GM06990 (cell line): ENCODE measurements around the gene IRAK4.

ENCODE experiments used
- DNase-seq: peaks from one replicate; pipeline ENCODE4 v3.0.0-alpha.2; 2011; ENCODE audit not compliant: insufficient read length; ENCODE audit errors: extremely low read depth
- H3K27me3 ChIP-seq: replicated peaks from 2 replicates; pipeline ENCODE4 v1.6.0; 2011; ENCODE audit warnings: low read length; ENCODE audit not compliant: control insufficient read depth, insufficient read depth
- H3K36me3 ChIP-seq: 2 replicates; pipeline ENCODE4 v1.5.1; 2011; ENCODE audit warnings: low read length; ENCODE audit not compliant: control insufficient read depth, insufficient read depth
- H3K4me3 ChIP-seq: replicated peaks from 2 replicates; pipeline ENCODE4 v1.5.1; 2011; ENCODE audit warnings: low read depth, mild to moderate bottlenecking, control low read depth, low read length
- TF ChIP-seq, protein P1 (sequence below): IDR thresholded peaks from 2 replicates; pipeline ENCODE4 v1.5.1; 2011; ENCODE audit warnings: low read length, control low read depth, mild to moderate bottlenecking, inconsistent platforms; ENCODE audit not compliant: insufficient read depth, poor library complexity, severe bottlenecking

The IRAK4 gene

GRCh38 chr12:43728698-43729097 lies 30.1 kb upstream of the IRAK4 start:
- TF ChIP-seq, protein P1, sequence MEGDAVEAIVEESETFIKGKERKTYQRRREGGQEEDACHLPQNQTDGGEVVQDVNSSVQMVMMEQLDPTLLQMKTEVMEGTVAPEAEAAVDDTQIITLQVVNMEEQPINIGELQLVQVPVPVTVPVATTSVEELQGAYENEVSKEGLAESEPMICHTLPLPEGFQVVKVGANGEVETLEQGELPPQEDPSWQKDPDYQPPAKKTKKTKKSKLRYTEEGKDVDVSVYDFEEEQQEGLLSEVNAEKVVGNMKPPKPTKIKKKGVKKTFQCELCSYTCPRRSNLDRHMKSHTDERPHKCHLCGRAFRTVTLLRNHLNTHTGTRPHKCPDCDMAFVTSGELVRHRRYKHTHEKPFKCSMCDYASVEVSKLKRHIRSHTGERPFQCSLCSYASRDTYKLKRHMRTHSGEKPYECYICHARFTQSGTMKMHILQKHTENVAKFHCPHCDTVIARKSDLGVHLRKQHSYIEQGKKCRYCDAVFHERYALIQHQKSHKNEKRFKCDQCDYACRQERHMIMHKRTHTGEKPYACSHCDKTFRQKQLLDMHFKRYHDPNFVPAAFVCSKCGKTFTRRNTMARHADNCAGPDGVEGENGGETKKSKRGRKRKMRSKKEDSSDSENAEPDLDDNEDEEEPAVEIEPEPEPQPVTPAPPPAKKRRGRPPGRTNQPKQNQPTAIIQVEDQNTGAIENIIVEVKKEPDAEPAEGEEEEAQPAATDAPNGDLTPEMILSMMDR = no peak
- Histone ChIP-seq H3K36me3 (no peaks in the 10 kb centered on the region; the same call in 1 of the 2 replicates), H3K27me3 (no peaks in the 10 kb centered on the region), H3K4me3 (no peak overlapping the region)
- no peak for DNase-seq

DNA sequence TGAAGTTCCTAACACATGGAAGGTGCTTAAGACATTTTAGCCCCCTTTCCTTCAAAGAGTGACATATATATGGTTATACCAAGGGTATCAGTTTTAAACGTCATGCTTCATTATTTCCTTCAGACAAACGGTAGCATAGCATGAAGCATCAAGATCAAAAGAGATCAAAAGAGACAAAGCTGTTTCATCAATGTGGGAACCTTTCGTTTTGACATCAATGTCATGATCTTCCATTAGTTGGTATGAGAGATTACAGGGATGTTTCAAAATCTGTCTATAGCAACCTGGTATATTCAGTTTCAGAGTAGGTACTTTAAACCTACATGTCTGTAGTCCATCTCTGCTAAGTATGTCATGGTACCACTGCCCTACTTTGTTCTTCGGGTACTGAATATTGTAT lies 28.5 kb upstream of the IRAK4 start:
- H3K27me3 ChIP-seq = no peaks in the 10 kb centered on the region
- TF ChIP-seq, protein P1 = no peak
- H3K4me3 ChIP-seq = no peak overlapping the region
- H3K36me3 ChIP-seq = no peaks in the 10 kb centered on the region; the same call in 1 of the 2 replicates
- DNase-seq = no peak

- Histone ChIP-seq H3K27me3 (no peaks in the 10 kb centered on the region), H3K36me3 (peaks cover 2% of the 10 kb centered on the region), H3K4me3 (no peak overlapping the region)
- no peak for DNase-seq
- TF ChIP-seq, protein P1 = no peak
Observed at GRCh38 chr12:43733687-43734086, 25.1 kb upstream of the IRAK4 start.

DNA sequence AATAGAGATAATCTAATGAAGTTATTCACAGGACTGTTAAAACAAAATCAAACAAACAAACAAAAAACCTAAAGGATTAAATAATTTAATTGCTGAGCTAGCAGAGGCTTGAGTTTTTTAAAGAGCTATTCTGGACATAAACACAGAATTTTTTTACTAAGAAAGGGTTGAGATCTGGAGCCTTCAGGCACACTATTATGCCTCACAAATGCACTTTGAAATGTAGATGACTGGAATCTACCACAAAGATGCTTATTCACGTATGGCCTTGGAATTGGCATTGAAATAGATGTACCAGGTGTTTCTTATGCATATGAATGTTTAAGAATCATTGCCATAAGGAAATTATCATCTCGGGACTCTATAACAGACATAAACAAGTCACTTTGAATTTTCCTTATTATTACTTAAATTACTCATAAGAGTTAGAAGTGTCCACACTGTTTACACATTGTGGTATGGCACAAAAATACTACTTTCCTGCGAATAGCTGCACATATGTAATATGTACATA lies 21.8 kb upstream of the IRAK4 start:
- Histone ChIP-seq H3K27me3 (no peaks in the 10 kb centered on the region), H3K4me3 (no peak overlapping the region), H3K36me3 (peaks cover 2% of the 10 kb centered on the region)
- DNase-seq = no peak
- TF ChIP-seq, protein P1 = no peak

DNA sequence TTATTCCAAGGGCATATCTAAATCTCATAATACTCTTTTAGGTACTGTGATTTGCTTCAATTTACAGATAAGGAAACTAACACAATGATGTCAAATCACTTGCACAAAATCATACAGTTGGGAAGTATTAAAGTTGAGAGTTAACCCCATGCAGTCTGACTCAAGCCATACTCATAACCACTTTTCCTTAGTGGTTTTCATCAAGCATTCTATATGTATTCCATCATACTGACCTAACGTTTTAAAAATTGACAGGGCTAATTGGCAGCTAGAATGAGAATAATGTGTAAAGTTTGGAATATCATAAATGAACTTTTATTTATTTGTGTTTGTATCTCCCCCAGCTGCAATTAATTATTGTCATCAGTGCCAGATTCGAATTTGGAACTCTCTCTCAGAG lies 21.1 kb upstream of the IRAK4 start:
- peaks cover 2% of the 10 kb centered on the region for H3K36me3 ChIP-seq
- H3K4me3 ChIP-seq = no peak overlapping the region
- H3K27me3 ChIP-seq = no peaks in the 10 kb centered on the region
- DNase-seq = no peak
- TF ChIP-seq, protein P1 = no peak

- TF ChIP-seq, protein P1 = no peak
- peaks cover 4% of the 10 kb centered on the region for H3K36me3 ChIP-seq
Observed at GRCh38 chr12:43740511-43741100, 18.1 kb upstream of the IRAK4 start.

More at GRCh38 chr12:43740511-43741100, 18.1 kb upstream of the IRAK4 start:
- DNase-seq = no peak
- Histone ChIP-seq H3K4me3 (no peak overlapping the region), H3K27me3 (no peaks in the 10 kb centered on the region)
